Dedifferentiated amniotic fluid mesenchymal stem cell (primary cell): ENCODE data around the gene EEF1AKMT4.

Source experiments
- DNase-seq: peaks from one replicate; pipeline ENCODE4 v3.0.0-alpha.2; 2016; ENCODE audit errors: extremely low spot score

Gene EEF1AKMT4

GRCh38 chr3:184235381-184236032 is 14.0 kb upstream of the EEF1AKMT4 start:
- DNase-seq: no peak

GRCh38 chr3:184236033-184236410 is 13.4 kb upstream of the EEF1AKMT4 start:
- DNase-seq: no peak

GRCh38 chr3:184236636-184237035 is 12.8 kb upstream of the EEF1AKMT4 start:
- DNase-seq: no peak

GRCh38 chr3:184237211-184237610 is 12.3 kb upstream of the EEF1AKMT4 start:
- DNase-seq: no peak

GRCh38 chr3:184237807-184238206 is 11.7 kb upstream of the EEF1AKMT4 start:
- no peak for DNase-seq

- DNase-seq: no peak
These were observed 11.1 kb upstream of the EEF1AKMT4 start for GRCh38 chr3:184238246-184238818.

GRCh38 chr3:184239221-184239620 is 10.3 kb upstream of the EEF1AKMT4 start:
- no peak for DNase-seq

GRCh38 chr3:184239708-184240107 is 9.8 kb upstream of the EEF1AKMT4 start:
- no peak for DNase-seq

- no peak for DNase-seq
These were observed 8.9 kb upstream of the EEF1AKMT4 start for GRCh38 chr3:184240384-184241140.

- DNase-seq: no peak
These were observed 8.4 kb upstream of the EEF1AKMT4 start for GRCh38 chr3:184241141-184241446.

- no peak for DNase-seq
These were observed 7.8 kb upstream of the EEF1AKMT4 start for GRCh38 chr3:184241447-184242296.

GRCh38 chr3:184242297-184242685 is 7.2 kb upstream of the EEF1AKMT4 start:
- DNase-seq: no peak

GRCh38 chr3:184248454-184249411 is 739 bp upstream of the EEF1AKMT4 start, which contains the start of gene ALG3:
Gene ALG3, minus strand, starts transcription at chr3:184248962. Its CDS starts 22 bp downstream, at chr3:184248940.
- DNase-seq: peak; percentile 81

GRCh38 chr3:184250167-184250828 is 826 bp downstream of the EEF1AKMT4 start:
- peak; percentile 92 for DNase-seq

- DNase-seq: no peak
These were observed 6.0 kb downstream of the EEF1AKMT4 start for GRCh38 chr3:184255291-184256039.

- no peak for DNase-seq
These were observed 7.8 kb downstream of the EEF1AKMT4 start for GRCh38 chr3:184257083-184257915.

GRCh38 chr3:184258926-184259325 is 9.5 kb downstream of the EEF1AKMT4 start:
- DNase-seq: no peak

GRCh38 chr3:184259396-184259877 is 10.0 kb downstream of the EEF1AKMT4 start:
- no peak for DNase-seq
